OCI-LY1 (cell line): ENCODE data around the gene ASAH2.
"Not testable (repeated sequence)": the region's sequence is repeated elsewhere in the genome, so short reads cannot be mapped to it uniquely, and the experiment has no call there.

Source experiments
- H2AFZ ChIP-seq: fragments of 200-600 bp; sonication (generic), shearing (Covaris generic); 2 replicates; pipeline ENCODE4 v1.6.0; 2014; ENCODE audit warnings: antibody characterized with exemption, mild to moderate bottlenecking, low read length
- H3F3A ChIP-seq: fragments of 200-600 bp; sonication (generic), shearing (Covaris generic); 2 replicates; pipeline ENCODE4 v1.6.0; 2014; ENCODE audit warnings: mild to moderate bottlenecking, antibody characterized with exemption, low read length, moderate library complexity; ENCODE audit not compliant: insufficient read depth
- H3K27ac ChIP-seq: fragments of 200-600 bp; sonication (generic); 2 replicates; pipeline ENCODE4 v1.5.1; 2014; ENCODE audit warnings: low read length, mixed run types, mild to moderate bottlenecking, low read depth; ENCODE audit not compliant: poor library complexity, severe bottlenecking
- H3K27me3 ChIP-seq: fragments of 200-600 bp; sonication (generic); 2 replicates; pipeline ENCODE4 v1.6.0; 2014; ENCODE audit warnings: antibody characterized with exemption, mild to moderate bottlenecking, low read length, moderate library complexity; ENCODE audit not compliant: insufficient read depth
- H3K36me3 ChIP-seq: fragments of 200-600 bp; sonication (generic); 2 replicates; pipeline ENCODE4 v1.6.1; 2014; ENCODE audit warnings: mild to moderate bottlenecking, antibody characterized with exemption, low read length, moderate library complexity, mixed read lengths; ENCODE audit not compliant: insufficient read depth
- H3K4me1 ChIP-seq: fragments of 200-600 bp; sonication (generic); 2 replicates; pipeline ENCODE4 v1.5.1; 2014; ENCODE audit warnings: mild to moderate bottlenecking, low read length, moderate library complexity; ENCODE audit not compliant: insufficient read depth, severe bottlenecking
- H3K4me2 ChIP-seq: fragments of 200-600 bp; sonication (generic), shearing (Covaris generic); 2 replicates; pipeline ENCODE4 v1.6.1; 2014; ENCODE audit warnings: low read length
- H3K4me3 ChIP-seq: fragments of 200-600 bp; sonication (generic); 2 replicates; pipeline ENCODE4 v1.5.1; 2014; ENCODE audit warnings: low read length, low read depth, mild to moderate bottlenecking, mixed read lengths; ENCODE audit not compliant: poor library complexity, severe bottlenecking
- H3K79me2 ChIP-seq: fragments of 200-600 bp; shearing (Covaris generic); 2 replicates; pipeline ENCODE4 v1.6.1; 2016; ENCODE audit warnings: mixed run types, low read length, mixed read lengths; ENCODE audit not compliant: insufficient read depth
- H3K9ac ChIP-seq: fragments of 200-600 bp; sonication (generic), shearing (Covaris generic); 2 replicates; pipeline ENCODE4 v1.6.1; 2014; ENCODE audit warnings: mild to moderate bottlenecking, low read length, mixed read lengths
- H3K9me2 ChIP-seq: fragments of 200-600 bp; sonication (generic), shearing (Covaris generic); 2 replicates; pipeline ENCODE4 v1.6.1; 2014; ENCODE audit warnings: low read depth, mild to moderate bottlenecking, low read length, mixed read lengths
- H3K9me3 ChIP-seq: fragments of 200-600 bp; shearing (Covaris generic); 2 replicates; pipeline ENCODE4 v1.6.1; 2014; ENCODE audit warnings: low read length, mixed read lengths
- H4K20me1 ChIP-seq: fragments of 200-600 bp; sonication (generic), shearing (Covaris generic); 2 replicates; pipeline ENCODE4 v1.6.0; 2016; ENCODE audit warnings: mild to moderate bottlenecking, low read length; ENCODE audit not compliant: insufficient read depth
- CTCF ChIP-seq: fragments of 200-600 bp; sonication (generic), shearing (Covaris generic); IDR thresholded peaks from 2 replicates; pipeline ENCODE4 v1.5.1; 2017; ENCODE audit warnings: mild to moderate bottlenecking, antibody characterized with exemption, low read length, moderate library complexity, mixed read lengths
- EZH2 ChIP-seq: fragments of 200-600 bp; sonication (generic), shearing (Covaris generic); IDR thresholded peaks from 2 replicates; pipeline ENCODE4 v1.8.0; 2017; ENCODE audit warnings: borderline replicate concordance, mixed run types, mild to moderate bottlenecking, antibody characterized with exemption, low read length, moderate library complexity, mixed read lengths

Gene ASAH2

DNA sequence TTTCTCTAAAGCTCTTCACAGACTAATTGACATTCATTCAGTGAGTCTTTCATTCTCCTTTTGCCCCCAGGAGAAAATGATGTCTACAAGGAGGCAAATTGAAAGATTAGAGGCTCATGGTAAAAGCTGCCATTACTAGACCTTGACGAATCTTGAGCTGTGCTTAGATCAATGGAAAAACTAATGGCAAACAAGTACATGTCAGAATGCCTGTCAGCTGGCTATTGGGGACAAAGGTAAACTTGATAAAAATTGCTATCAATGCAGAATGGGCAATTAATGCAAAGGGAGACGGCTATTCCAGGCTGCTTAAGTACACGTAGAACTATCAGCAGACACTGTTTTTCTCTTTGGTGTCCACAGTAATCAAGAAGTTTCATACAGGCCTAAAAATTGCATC lies 3.3 kb downstream of the ASAH2 start:
- no peaks in the 10 kb centered on the region for H3K79me2 ChIP-seq
- no peaks in the 10 kb centered on the region for H3F3A ChIP-seq
- TF ChIP-seq EZH2, result no peak
- TF ChIP-seq CTCF, result no peak
- no peaks in the 10 kb centered on the region for H3K27me3 ChIP-seq
- no peaks in the 10 kb centered on the region for H3K36me3 ChIP-seq
- H3K4me2 ChIP-seq, result no peak overlapping the region
- no peaks in the 10 kb centered on the region for H3K4me1 ChIP-seq
- H3K9me2 ChIP-seq, result no peaks in the 10 kb centered on the region
- no peak overlapping the region for H3K9ac ChIP-seq
- H3K4me3 ChIP-seq, result no peak overlapping the region
- H3K9me3 ChIP-seq, result no peaks in the 10 kb centered on the region
- H2AFZ ChIP-seq, result no peak overlapping the region
- H4K20me1 ChIP-seq, result no peaks in the 10 kb centered on the region
- H3K27ac ChIP-seq, result no peak overlapping the region

GRCh38 chr10:50244201-50244600 lies 7.1 kb downstream of the ASAH2 start:
- Histone ChIP-seq H3K27ac (no peak overlapping the region), H3K79me2 (no peaks in the 10 kb centered on the region), H3K36me3 (no peaks in the 10 kb centered on the region), H3K9me2 (no peaks in the 10 kb centered on the region), H3K4me1 (no peaks in the 10 kb centered on the region), H4K20me1 (no peaks in the 10 kb centered on the region), H3K9ac (no peak overlapping the region), H3K4me2 (no peak overlapping the region), H3K27me3 (no peaks in the 10 kb centered on the region), H3F3A (no peaks in the 10 kb centered on the region), H3K9me3 (no peaks in the 10 kb centered on the region), H2AFZ (no peak overlapping the region), H3K4me3 (no peak overlapping the region)
- TF ChIP-seq CTCF (no peak), EZH2 (no peak)

DNA sequence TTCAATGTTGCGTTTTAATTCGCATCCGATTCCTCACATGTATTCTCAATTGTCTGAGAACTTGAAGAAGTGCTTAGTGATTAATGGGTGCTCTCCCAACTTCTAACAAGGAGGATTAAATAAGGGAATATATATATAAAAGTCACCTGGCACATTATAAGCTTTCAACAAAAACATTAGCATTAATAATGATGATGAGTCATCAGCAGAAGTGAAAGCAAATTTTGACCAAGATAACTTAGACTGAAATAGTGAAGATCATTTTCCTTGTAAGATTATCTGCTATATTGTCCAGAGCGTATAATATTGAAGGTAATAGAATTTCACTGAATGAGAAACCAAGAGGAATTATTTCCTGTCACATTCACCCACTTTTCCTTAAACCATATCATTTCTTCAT lies 8.5 kb downstream of the ASAH2 start:
- Histone ChIP-seq H3K4me3 (no peak overlapping the region), H3K27me3 (no peaks in the 10 kb centered on the region), H3K79me2 (no peaks in the 10 kb centered on the region), H3K4me2 (no peak overlapping the region), H3K4me1 (no peaks in the 10 kb centered on the region), H3K9ac (no peak overlapping the region), H3K27ac (no peak overlapping the region), H2AFZ (no peak overlapping the region), H3F3A (no peaks in the 10 kb centered on the region), H3K9me2 (no peaks in the 10 kb centered on the region), H3K9me3 (no peaks in the 10 kb centered on the region), H3K36me3 (no peaks in the 10 kb centered on the region), H4K20me1 (no peaks in the 10 kb centered on the region)
- TF ChIP-seq CTCF, result no peak
- TF ChIP-seq EZH2, result no peak

GRCh38 chr10:50241478-50241877 lies 9.8 kb downstream of the ASAH2 start:
- not testable (repeated sequence) for H4K20me1 ChIP-seq, H3K27ac ChIP-seq, H3K4me3 ChIP-seq, H3F3A ChIP-seq, H3K4me1 ChIP-seq, H3K4me2 ChIP-seq, H3K79me2 ChIP-seq, H3K36me3 ChIP-seq, H3K9me2 ChIP-seq, H3K9me3 ChIP-seq, H2AFZ ChIP-seq, H3K27me3 ChIP-seq, H3K9ac ChIP-seq
